Renal cortical epithelial cell (primary cell): ENCODE measurements around the gene RABGEF1. TPM values are rescaled to one million over a fixed set of nuclear protein-coding genes. Genes with fewer than 3 reads are reported as not detected.
"Not testable (repeated sequence)": the region's sequence is repeated elsewhere in the genome, so short reads cannot be mapped to it uniquely, and the experiment has no call there.

Experiments used
- DNase-seq: peaks from one replicate; pipeline ENCODE4 v3.0.0-alpha.2; 2011; ENCODE audit warnings: low read depth
- total RNA-seq: library from RNA; depleted of rRNA; stranded (reverse); fragments of >200 nt; gene quantifications from 2 replicates; pipeline ENCODE4 v1.2.3, GENCODE V29; 2014

Gene RABGEF1
- total RNA-seq, 1 donor from 2014 or later: 52.4 TPM

DNA sequence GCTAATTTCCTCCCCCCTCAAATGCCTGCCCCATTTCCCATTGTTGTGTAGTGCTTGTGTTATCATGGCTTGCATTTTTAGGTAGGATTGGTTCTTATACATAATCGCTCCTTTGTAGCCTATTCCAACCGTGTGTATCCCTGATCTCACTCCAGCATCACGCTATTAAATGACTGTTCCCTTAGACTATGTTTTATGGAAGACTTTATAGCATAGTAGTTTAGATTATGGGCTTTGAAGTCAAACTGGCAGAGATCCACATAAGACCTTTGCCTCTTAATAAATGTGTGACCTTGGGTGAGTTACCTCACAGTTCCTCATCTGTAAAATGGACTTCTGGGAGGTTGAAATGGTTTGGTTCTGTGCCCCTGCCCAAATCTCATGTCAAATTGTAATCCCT is 5.4 kb upstream of the RABGEF1 start:
- DNase-seq: no peak

DNA sequence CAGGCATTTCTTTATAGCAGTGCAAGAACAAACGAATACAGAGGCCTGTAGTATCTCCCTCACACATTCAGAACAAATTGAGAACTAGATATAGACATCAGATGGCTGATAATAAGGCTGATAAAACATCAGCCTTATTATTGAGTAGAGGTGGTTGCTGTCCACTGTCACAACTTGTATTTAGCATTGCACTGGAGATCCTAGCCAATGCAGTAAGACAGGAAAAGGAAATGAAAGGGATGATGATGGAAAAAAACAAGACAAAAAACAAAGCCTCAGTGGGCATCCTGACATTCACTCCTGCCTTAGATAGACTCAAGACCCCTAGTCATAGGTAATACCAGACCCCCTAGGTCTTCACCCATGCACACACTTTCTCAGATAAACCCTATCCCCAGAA is 4.7 kb upstream of the RABGEF1 start:
- no peak for DNase-seq

DNA sequence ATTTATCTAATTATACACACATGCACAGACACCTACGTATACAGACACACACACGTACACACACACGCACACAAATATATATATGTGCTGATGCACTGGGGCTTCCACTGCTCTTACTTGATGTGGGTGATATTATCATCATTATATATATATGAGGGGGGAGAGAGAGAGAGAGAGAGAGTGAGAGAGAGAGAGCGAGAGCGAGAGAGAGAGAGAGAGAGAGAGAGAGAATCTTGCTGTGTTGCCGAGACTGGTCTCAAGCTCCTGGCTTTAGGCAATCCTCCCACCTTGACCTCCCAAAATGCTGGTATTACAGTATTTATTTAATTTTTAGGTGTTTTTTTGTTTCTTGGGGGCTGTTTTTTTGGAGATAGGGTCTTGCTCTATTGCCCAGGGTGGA is 3.6 kb upstream of the RABGEF1 start:
- DNase-seq: no peak

DNA sequence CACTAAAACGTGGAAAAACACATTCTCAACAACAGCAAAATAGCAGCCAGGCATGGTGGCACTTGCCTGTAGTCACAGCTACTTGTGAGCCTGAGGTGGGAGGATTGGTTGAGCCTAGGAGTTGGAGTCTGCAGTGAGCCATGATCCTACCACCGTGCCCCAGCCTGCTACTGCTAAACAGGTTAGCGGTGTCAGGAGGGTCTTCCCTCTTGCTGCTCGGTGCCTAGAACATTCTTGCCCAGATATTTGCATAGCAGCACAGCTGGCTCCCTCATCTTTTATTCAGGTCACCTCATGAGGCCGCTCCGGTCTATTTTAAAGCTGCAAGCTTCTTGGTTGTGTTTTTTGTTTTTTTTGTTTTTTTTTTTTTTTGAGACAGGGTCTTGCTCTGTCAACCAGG is 2.9 kb upstream of the RABGEF1 start:
- DNase-seq: no peak

DNA sequence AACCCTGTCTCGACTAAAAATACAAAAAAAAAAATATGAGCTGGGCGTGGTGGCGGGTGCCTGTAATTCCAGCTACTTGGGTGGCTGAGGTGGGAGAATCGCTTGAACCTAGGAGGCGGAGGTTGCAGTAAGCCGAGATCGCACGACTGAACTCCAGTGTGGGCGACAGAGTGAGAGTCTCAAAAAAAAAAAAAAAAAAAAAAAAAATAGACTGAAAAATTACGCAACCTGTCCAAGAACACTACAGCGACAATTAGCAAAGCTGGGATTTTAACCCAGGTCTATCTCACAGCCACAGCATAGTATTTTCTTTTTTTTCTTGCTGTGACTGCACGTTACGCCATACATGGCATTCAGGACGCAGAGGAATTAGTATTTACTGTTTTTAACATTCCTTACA is 1.1 kb upstream of the RABGEF1 start:
- DNase-seq: no peak

DNA sequence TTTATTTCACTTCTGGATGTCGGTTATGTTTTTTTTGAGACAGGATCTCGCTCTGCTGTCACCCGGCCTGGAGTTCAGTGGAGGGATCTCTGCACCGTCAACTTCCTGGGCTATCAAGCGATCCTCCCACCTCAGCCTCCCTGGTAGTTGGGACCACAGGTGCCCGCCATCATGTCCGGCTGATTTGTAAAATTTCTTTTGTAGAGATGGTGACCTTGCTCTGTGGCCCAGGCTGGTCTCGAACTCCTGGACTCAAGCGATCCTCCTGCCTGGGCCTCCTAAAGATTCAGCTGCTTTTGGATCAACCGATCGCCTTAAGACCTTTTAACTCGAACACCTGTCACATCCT is 606 bp upstream of the RABGEF1 start:
- no peak for DNase-seq

DNA sequence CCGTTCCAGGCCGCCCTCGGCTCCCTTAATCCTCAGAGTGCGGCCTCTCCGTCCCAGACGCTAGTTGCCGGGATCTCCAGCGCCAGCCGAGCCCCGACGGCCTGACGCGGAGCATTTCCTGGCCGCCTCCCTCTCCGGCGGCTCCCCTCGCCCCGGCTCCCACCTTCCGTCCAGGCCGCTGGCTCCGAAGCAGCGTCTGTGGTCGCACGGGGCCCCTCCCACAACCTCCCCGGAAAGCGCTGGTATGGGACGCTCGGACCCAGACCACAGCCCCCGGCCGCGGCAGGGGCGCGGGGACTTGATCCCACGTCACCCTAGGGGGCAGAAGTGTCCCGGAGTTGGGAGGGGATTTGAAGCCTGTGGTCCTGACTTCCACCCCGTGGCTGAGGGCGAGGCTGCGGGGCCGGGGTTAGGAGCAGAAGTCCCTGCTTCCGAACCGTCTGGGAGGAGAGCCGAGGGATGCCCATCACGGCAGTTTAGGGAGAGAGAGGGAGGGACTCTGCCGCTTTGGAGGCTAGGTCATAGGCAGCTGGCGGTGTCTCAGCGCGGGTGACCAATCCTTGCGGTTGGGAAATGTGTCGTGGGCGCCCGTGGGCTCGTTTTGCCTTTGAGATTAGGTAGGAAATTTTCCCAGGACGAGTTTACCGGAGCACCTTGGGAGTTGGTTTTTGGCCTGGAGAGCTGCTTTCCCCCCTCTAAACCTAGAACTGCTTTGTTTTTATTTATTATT is 612 bp downstream of the RABGEF1 start:
- not testable (repeated sequence) for DNase-seq

DNA sequence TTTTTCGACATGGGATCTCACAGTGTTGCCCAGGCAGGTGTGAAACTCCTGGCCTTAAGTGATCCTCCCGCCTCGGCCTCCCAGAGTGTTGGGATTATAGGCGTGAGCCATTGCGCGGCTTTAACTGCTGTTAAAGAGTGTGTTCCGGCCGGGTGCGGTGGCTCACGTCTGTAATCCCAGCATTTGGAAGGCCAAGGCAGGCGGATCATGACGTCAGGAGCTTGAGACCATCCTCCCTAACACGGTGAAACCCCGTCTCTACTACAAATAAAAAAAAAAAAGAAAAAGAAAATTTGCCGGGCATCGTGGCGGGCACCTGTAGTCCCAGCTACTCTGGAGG is 1.1 kb downstream of the RABGEF1 start:
- no peak for DNase-seq

DNA sequence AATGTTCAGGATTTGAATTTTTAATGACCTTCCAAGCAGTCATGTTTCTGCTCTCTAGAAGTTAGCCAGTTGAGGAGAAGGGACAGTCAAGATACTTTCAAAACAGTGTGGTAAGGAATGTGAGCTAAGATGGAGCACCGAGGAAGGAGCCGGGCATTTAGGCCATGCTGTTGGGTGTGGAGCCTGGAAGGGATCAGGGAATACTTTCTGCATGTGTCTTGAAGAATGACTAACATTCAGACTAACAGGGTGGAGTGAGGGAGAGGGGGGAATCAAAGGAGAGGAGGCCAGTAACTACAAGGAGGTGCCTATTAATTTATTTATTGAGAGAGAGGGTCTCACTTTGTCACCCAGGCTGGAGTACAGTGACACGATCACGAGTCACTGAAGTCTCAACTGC is 1.8 kb downstream of the RABGEF1 start:
- peak; percentile 55 for DNase-seq

DNA sequence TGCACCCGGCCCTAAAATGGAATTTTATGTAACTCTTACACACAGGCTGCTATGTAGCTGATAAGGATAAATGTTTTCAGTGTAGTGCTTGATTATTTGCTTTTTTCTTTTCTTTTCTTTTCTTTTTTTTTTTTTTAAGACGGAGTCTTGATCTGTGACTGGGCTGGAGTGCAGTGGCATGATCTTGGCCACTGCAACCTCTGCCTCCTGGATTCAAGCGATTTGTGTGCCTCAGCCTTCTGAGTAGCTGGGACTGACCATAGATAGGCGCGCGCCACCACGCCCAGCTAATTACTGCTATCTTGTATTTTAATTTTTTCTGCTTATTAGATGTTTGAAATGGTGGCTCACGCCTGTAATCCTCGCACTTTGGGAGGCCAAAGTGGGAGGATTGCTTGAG is 3.4 kb downstream of the RABGEF1 start:
- no peak for DNase-seq

DNA sequence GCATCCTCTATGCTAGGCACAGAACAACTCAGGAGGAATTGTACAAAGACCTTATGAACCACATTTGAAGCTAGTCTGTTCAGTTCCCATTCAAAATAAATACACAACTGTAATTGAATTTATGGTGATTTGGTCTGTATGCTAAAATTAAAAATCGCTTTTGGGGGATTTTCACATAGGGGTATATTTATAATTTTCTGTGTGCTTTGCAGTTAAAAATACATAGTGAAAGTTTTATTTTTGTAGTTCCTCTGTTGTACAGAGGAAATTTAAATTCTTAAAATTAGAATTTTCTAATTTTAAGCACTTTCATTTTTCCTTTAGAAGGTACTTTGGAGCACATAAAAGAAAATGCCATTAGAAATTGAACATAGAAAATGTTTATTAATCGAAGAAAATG is 6.9 kb downstream of the RABGEF1 start:
- DNase-seq: no peak

DNA sequence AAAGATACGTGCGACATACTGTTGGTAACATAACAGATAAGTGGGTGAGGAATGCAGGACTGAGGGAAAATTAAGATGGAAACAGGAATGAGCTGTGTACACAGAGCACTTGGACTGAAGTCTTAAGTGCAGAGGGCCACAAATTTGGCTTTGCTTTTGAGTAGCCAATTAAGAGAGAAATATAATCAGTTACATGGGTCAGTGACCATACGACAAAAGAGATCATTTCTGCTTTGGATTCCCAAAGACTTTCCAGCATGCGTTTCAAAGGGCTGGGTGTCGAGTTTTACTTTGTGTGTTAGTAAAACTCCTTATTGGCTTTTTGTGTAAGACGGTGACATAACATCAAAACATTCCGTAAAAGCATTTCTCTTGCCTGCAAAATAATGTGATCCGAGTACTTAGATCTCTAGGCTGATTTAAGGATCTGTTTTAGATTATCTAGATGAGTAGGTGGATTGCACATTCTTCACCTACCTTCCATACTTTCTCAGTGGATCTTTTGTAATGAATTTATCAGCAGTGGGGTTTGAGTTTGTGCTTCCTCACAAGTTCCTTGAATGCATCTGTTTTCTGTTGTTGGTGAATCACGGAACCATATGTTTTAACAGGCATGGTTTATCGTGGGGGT is 7.5 kb downstream of the RABGEF1 start:
- DNase-seq: no peak

DNA sequence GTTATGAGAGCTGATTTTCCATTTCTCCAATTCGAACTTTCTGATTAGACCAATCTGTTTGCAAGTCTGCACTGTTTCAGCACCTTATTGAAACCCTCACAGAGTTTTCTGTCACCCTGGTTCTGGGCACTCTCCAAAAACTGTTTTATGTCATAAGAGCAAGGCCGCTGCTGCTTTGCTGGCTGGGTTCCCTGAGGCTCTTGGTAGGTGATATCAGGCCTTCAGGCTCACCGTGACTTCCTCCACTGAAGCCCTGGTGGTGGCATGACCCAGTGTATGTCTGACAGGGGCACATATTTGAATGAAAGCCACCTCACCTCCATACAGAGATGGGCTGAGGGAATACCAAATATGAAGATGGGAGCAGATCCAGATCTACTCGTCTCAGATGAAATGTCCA is 8.3 kb downstream of the RABGEF1 start:
- DNase-seq: no peak

DNA sequence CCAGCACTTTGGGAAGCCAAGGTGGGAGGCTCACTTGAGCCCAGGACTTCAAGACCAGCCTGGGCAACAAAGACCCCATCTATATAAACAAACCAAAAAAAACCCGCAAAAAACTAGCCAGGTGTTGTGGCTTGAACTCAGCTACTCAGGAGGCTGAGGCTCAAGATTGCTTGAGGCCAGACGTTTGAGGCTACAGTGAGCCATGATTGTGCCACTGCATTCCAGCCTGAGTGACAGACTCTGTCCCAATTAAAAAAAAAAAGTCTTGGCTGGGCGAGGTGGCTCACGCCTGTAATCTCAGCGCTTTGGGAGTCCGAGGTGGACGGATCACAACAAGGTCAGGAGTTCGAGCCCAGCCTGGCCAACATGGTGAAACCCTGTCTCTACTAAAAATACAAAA is 11.4 kb downstream of the RABGEF1 start:
- no peak for DNase-seq

DNA sequence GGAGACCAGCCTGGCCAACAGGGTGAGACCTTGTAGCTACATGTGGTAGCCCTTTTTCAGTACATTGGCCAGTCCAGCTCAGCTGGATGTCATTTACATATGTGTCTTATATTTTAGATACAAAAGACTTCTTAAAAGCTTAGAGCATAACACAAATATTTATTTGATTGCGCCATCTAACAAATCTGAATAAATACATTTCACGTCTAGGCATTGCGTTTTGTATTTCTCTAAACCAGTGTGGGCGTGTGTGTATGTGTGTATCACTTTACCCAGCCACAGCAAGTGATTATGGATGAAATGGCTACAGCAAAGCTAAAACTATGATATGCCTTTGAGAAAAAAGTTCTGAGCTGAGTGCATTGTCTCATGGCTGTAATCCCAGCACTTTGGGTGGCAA is 14.0 kb downstream of the RABGEF1 start:
- no peak for DNase-seq

DNA sequence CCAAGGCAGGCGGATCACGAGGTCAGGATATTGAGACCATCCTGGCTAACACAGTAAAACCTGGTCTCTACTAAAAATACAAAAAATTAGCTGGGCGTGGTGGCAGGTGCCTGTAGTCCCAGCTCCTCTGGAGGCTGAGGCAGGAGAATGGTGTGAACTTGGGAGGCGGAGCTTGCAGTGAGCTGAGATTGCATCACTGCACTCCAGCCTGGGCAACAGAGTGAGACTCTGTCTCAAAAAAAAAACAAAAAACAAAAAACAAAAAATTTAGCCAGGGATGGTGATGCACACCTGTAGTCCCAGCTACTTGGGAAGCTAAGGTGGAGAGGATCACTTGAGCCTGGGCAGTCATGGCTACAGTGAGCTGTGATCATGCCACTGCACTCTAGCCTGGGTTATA is 14.5 kb downstream of the RABGEF1 start:
- DNase-seq: not testable (repeated sequence)

DNA sequence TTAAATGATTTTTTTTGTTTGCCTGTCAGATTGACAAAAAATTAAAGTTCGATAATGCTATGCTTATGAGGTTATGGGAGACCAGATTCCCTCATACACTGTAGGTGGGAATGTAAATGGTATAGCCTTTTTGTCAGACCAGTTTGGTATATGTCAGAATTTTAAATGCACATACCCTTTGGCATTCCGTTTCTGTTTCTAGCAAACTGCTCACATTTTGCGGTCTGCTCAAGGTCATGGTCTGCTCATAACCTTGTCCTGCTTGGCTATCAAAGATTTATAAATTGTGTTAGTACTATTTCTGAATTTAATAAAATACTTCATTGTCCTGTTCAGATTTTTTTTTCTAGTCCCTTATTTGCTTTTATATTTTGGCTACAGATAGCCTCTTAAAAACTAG is 15.7 kb downstream of the RABGEF1 start:
- DNase-seq: not testable (repeated sequence)

DNA sequence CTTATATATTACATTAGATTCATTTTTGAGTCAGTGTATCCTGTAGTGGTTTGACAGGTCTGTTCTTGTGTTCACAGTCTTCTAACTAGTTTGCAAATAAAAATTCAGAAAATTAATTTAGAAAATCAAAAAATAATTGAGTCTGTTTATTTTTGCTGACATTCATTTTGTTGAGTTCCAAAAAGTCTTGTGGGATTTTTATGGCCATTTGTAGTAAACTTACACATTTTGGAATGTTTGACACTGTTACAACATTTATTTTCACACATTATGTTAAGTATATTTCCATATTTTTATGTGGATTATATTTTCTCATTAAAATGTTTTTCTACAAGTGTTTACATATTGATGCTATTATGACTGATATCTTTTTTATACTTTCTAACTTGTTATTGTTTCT is 16.4 kb downstream of the RABGEF1 start:
- no peak for DNase-seq

DNA sequence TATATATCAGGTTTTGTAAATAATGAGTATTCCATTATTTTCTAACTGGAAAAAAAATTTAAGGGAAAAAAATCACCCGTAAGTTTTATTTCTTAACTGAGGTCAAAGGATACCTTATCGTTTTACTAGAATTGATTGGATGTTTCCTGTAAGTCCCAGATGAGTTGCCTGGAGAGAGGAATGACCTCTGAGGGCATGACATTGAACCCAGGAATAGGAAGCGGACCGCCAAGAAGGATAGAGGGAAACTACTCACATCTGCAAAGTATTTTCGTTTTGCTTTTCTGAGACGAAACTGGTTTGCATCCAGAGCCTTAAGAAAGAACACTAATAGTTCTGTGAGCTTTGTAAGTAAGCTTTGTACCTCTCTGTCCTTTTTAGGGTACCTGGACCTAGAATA is 17.4 kb downstream of the RABGEF1 start:
- DNase-seq: no peak

DNA sequence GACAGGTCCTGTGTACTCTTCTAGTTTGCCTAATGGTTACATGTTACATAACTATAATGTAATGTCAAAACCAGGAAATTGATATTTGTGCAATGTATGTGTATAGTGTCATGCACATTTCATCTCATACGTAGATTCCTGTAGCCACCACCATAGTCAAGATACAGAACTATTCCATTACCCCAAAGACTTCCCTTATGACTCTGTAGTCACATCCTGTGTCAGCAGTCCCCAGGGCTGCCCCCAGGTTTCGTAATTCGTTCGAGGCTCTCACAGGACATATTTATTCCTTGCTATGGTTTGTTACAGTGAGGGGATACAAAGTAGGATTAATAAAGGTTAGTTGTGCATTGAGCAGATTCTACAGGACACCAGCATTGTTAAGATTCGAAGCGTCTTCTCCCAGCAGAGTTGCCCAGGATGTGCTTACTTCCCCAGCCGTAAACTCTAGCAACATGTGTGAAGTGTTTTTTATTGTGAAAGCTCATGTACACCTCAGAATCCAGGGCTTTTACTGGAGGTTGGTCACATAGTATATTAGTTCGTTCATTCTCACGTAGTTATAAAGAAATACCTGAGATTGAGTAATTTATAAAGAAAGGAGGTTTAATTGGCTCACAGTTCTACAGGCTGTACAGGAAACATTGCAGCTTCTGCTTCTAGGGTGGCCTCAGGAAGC is 18.6 kb downstream of the RABGEF1 start:
- DNase-seq: no peak

DNA sequence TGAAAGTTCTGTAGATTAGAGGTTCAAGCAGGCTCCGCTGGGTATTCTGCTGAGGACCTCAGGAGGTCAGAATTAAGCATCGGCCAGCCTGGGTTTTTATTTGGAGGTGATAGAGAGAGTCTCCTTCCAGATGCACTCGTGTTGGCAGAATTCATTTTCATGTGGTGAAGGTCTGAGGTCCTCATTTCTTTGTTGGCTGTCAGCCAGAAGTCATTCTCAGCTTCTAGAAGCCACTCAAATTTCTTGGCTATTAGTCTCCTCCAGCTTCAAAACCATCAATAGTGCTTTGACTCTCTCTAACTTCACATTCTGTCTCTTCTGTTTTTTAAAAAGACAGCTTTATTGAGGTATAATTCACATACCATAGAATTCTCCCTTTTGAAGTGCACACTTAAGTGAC is 22.6 kb downstream of the RABGEF1 start:
- not testable (repeated sequence) for DNase-seq

DNA sequence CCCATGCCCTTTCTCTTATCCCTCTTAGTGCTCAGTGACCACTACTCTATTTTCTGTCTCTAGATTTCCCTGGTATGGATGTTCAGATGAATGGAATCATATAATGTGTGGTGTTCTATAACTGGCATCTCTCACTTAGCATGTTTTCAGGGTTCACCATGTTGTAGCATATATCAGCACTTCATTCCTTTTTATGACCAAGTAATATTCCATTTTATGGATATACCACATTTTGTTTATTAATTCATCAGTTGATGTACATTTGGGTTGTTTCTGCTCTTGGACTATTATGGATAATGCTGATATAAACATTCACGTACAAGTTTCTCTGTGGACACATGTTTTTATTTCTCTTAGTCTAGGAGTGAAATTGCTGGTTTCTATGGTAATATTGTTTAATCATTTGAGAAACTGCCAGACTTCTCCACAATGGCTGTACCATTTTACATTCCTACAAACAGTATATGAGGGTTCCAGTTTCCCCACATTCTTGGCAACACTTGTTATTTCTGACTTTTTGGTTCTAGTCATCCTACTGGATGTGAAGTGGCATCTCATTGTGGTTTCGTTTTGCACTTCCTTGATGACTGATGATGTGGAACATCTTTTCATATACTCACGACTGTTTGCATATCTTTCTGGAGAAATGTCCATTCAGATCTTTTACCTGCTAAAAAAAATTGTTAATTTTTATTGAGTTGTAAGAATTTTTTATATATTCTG is 23.3 kb downstream of the RABGEF1 start:
- DNase-seq: not testable (repeated sequence)

DNA sequence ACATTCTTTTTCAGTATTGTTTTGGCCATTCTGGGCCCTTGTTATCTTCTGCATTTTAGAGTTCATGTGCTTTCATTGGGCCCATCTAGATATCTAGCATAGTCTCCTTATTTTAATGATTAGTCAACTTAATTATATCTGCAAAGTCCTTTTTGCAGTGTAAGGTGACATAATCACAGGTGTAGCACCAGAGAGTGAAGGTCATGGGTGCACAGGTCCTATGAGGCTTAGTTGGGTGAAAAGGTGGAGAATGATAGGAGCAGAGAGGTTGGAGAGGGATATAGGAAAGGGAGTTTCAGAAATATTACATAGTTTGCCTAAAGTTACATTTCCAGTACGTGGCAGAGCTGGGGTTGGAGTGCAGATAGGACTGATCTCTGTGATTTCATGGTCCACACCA is 24.4 kb downstream of the RABGEF1 start:
- DNase-seq: not testable (repeated sequence)
